Natural killer cell (primary cell): ENCODE measurements around the gene CLASP1. TPM values are rescaled to one million over a fixed set of nuclear protein-coding genes. Genes with fewer than 3 reads are reported as not detected.

ENCODE experiments used
- ATAC-seq, 3 donors: fragments of 150-1000 bp in 2 of 3; fragments of 200-7000 bp in 1 of 3; cut with Tn5 transposase; 1 replicate in 1 of 3; 2 replicates in 2 of 3; pipeline ENCODE4 v1.10.0; 2021; ENCODE audit warnings: mild to moderate bottlenecking in 2 of 3, moderate library complexity in 2 of 3
- DNase-seq, 2 donors: peaks; one replicate each; pipeline versions ENCODE4 v3.0.0 to v3.0.0-alpha.2; 2013 to 2021; ENCODE audit warnings: mixed read lengths in 1 of 2
- H3K27ac ChIP-seq: one replicate; pipeline ENCODE4 v1.5.1; 2013; ENCODE audit warnings: mild to moderate bottlenecking, low read length
- H3K27me3 ChIP-seq: one replicate; pipeline ENCODE4 v1.6.1; 2013; ENCODE audit warnings: low read length; ENCODE audit not compliant: control insufficient read depth, insufficient read depth
- H3K36me3 ChIP-seq: one replicate; pipeline ENCODE4 v1.6.1; 2013; ENCODE audit warnings: low read length; ENCODE audit not compliant: control insufficient read depth, insufficient read depth
- H3K4me1 ChIP-seq: one replicate; pipeline ENCODE4 v1.6.1; 2013; ENCODE audit warnings: low read length; ENCODE audit not compliant: control insufficient read depth, insufficient read depth
- H3K4me3 ChIP-seq: one replicate; pipeline ENCODE4 v1.5.1; 2013; ENCODE audit warnings: low read length
- H3K9me3 ChIP-seq: one replicate; pipeline ENCODE4 v1.6.1; 2013; ENCODE audit warnings: low read length; ENCODE audit not compliant: control insufficient read depth, insufficient read depth
- H3K27ac Mint-ChIP-seq, 2 donors: one replicate each; pipeline ENCODE4 v1.8.0; 2022; ENCODE audit warnings: mild to moderate bottlenecking in 2 of 2, mixed read lengths in 2 of 2, moderate library complexity in 1 of 2
- H3K27me3 Mint-ChIP-seq, 2 donors: one replicate each; pipeline ENCODE4 v1.8.0; 2022; ENCODE audit warnings: low read depth in 2 of 2, mixed read lengths in 2 of 2
- H3K36me3 Mint-ChIP-seq: one replicate; pipeline ENCODE4 v1.8.0; 2022; ENCODE audit warnings: mixed read lengths
- H3K4me1 Mint-ChIP-seq, 2 donors: one replicate each; pipeline ENCODE4 v1.8.0; 2022; ENCODE audit warnings: mixed read lengths in 2 of 2
- H3K4me3 Mint-ChIP-seq: one replicate; pipeline ENCODE4 v1.8.0; 2022; ENCODE audit warnings: mild to moderate bottlenecking, moderate library complexity, mixed read lengths
- H3K9me3 Mint-ChIP-seq, 2 donors: one replicate each; pipeline ENCODE4 v1.8.0; 2022; ENCODE audit warnings: mixed read lengths in 2 of 2
- CTCF ChIP-seq: fragments of 200-600 bp; IDR thresholded peaks from one replicate; pipeline ENCODE4 v1.8.0; 2022; ENCODE audit warnings: antibody characterized with exemption
- whole genome bisulfite sequencing: methylation state at CpG from one replicate; pipeline ENCODE4 v1.1.7; 2013; ENCODE audit warnings: missing lambda C conversion rate; ENCODE audit not compliant: insufficient coverage; 5-methylcytosine and 5-hydroxymethylcytosine counted together
- intact Hi-C: fragments of 100-400 bp; cut with micrococcal nuclease; formaldehyde crosslinking; loops from one replicate; pipeline ENCODE4 v1.14.2; 2022
- total RNA-seq, 4 donors: library from RNA; stranded (reverse); fragments of 120-200 nt in 1 of 4; gene quantifications; one replicate each; pipeline versions ENCODE4 v1.2.3 to v1.2.4, GENCODE V29; 2013 to 2022

Gene CLASP1
- total RNA-seq, 3 donors from 2014 or later (not counting 1 experiment from before 2014, with no cell fraction given) = 125 to 142 (median 127) TPM

- Histone ChIP-seq H3K27me3 (no peaks in the 10 kb centered on the region), H3K4me1 (peaks cover 38% of the 10 kb centered on the region), H3K9me3 (no peaks in the 10 kb centered on the region), H3K36me3 (no peaks in the 10 kb centered on the region), H3K4me3 (no peak overlapping the region), H3K27ac (no peak overlapping the region)
- DNase-seq (no peak), ATAC-seq (no peak)
- no peak overlapping the region for H3K4me3 Mint-ChIP-seq
- peaks cover 75 to 81% of the 10 kb centered on the region in 2 donors for H3K4me1 Mint-ChIP-seq
- H3K27me3 Mint-ChIP-seq = no peaks in the 10 kb centered on the region
- intact Hi-C loops = no loop called here
- TF ChIP-seq CTCF = no peak
- 84% methylated on average over 3 of the region's 3 CpGs for WGBS
- H3K36me3 Mint-ChIP-seq = no peaks in the 10 kb centered on the region
- H3K9me3 Mint-ChIP-seq = peaks cover 0 to 2% of the 10 kb centered on the region in 2 donors
- H3K27ac Mint-ChIP-seq = peak overlapping the region; percentile 83 to 91
These were observed 172.6 kb downstream of the CLASP1 start for GRCh38 chr2:121476684-121477083.

- WGBS = 76% methylated on average over 4 of the region's 4 CpGs
- ATAC-seq = peak in 1 of 3 donors; percentile 43
- no peaks in the 10 kb centered on the region for H3K36me3 Mint-ChIP-seq
- H3K9me3 Mint-ChIP-seq = peaks cover 0 to 2% of the 10 kb centered on the region in 2 donors
- H3K27me3 Mint-ChIP-seq = no peaks in the 10 kb centered on the region
- H3K4me1 ChIP-seq = peaks cover 41% of the 10 kb centered on the region
- H3K27me3 ChIP-seq = no peaks in the 10 kb centered on the region
- peak overlapping the region; percentile 83 to 91 for H3K27ac Mint-ChIP-seq
- H3K36me3 ChIP-seq = no peaks in the 10 kb centered on the region
- TF ChIP-seq CTCF = no peak
- no peak for DNase-seq
- no peak overlapping the region for H3K27ac ChIP-seq
- no peak overlapping the region for H3K4me3 ChIP-seq
- H3K4me3 Mint-ChIP-seq = no peak overlapping the region
- intact Hi-C loops = no loop called here
- peaks cover 79 to 80% of the 10 kb centered on the region in 2 donors for H3K4me1 Mint-ChIP-seq
- H3K9me3 ChIP-seq = no peaks in the 10 kb centered on the region
These were observed 173.3 kb downstream of the CLASP1 start for GRCh38 chr2:121475811-121476571.

- WGBS = 77% methylated on average over 1 of the region's 2 CpGs
- Mint-ChIP-seq H3K36me3 (no peaks in the 10 kb centered on the region), H3K4me3 (no peak overlapping the region), H3K27ac (peak overlapping the region; percentile 91 to 92), H3K9me3 (no peaks in the 10 kb centered on the region), H3K27me3 (no peaks in the 10 kb centered on the region), H3K4me1 (peaks cover 81 to 82% of the 10 kb centered on the region in 2 donors)
- H3K27me3 ChIP-seq = no peaks in the 10 kb centered on the region
- peaks cover 11% of the 10 kb centered on the region for H3K36me3 ChIP-seq
- no peak for ATAC-seq
- intact Hi-C loops = no loop called here
- no peak for DNase-seq
- H3K4me1 ChIP-seq = peaks cover 39% of the 10 kb centered on the region
- no peaks in the 10 kb centered on the region for H3K9me3 ChIP-seq
- TF ChIP-seq CTCF = no peak
- no peak overlapping the region for H3K27ac ChIP-seq
- no peak overlapping the region for H3K4me3 ChIP-seq
These were observed 175.8 kb downstream of the CLASP1 start for GRCh38 chr2:121473512-121473911.
